Right lobe of liver (tissue), 6 donors: ENCODE results near the gene NKX2-8. TPM values are rescaled to one million over a fixed set of nuclear protein-coding genes. Genes with fewer than 3 reads are reported as not detected.

Experiments
- ATAC-seq, 4 donors: fragments of 200-7000 bp; cut with Tn5 transposase; one replicate each; pipeline ENCODE4 v1.9.1; 2020; ENCODE audit warnings: mild to moderate bottlenecking in 4 of 4, moderate library complexity in 4 of 4
- DNase-seq, 3 donors: peaks; one replicate each; pipeline ENCODE4 v3.0.0-alpha.2; 2020
- H3K27ac ChIP-seq, 3 donors: fragments of 200-600 bp; one replicate each; pipeline ENCODE4 v1.8.0; 2022
- H3K27me3 ChIP-seq, 2 donors: fragments of 200-600 bp; one replicate each; pipeline ENCODE4 v1.8.0; 2022
- H3K36me3 ChIP-seq, 4 donors: fragments of 200-600 bp; sonication (generic) in 1 of 4; one replicate each; pipeline versions ENCODE4 v1.5.1 to v1.8.0; 2017 to 2022; ENCODE audit warnings: control low read depth in 1 of 4
- H3K4me1 ChIP-seq, 4 donors: fragments of 200-600 bp; sonication (generic) in 1 of 4; one replicate each; pipeline versions ENCODE4 v1.5.1 to v1.8.0; 2017 to 2022; ENCODE audit warnings: control low read depth in 1 of 4
- H3K4me3 ChIP-seq, 3 donors: fragments of 200-600 bp; one replicate each; pipeline ENCODE4 v1.8.0; 2022
- H3K9me3 ChIP-seq, 4 donors: fragments of 200-600 bp; sonication (generic) in 1 of 4; one replicate each; pipeline versions ENCODE4 v1.5.1 to v1.8.0; 2017 to 2022; ENCODE audit warnings: control low read depth in 1 of 4
- POLR2A ChIP-seq: fragments of 450-650 bp; IDR thresholded peaks from one replicate; pipeline ENCODE4 v1.6.1; 2017; ENCODE audit warnings: antibody characterized with exemption, mild to moderate bottlenecking
- WGBS: methylation state at CpG from one replicate; pipeline ENCODE4 v1.1.6; 2018; ENCODE audit warnings: low coverage, low lambda C conversion rate; ENCODE audit not compliant: insufficient coverage; ENCODE audit errors: missing lambda C conversion rate; 5-methylcytosine and 5-hydroxymethylcytosine counted together
- intact Hi-C, 2 donors: fragments of 100-400 bp; cut with DNase I; formaldehyde crosslinking; loops; one replicate each; pipeline versions ENCODE4 v1.11.2 to v1.14.1; 2022
- total RNA-seq, 6 experiments: library from RNA; depleted of rRNA in 2 of 6; stranded (reverse); fragments of >200 nt in 2 of 6; fragmentation: NEBNext Ultra II Directional in 3 of 6; extraction: Animal tissue kit (Norgen Biotek cat#: 25700) in 3 of 6; gene quantifications; one replicate each; pipeline versions ENCODE4 v1.1.0 to v1.2.4, GENCODE V29; 2016 to 2023
- TF ChIP-seq, protein P1 (sequence below), 4 donors: fragments of 200-600 bp in 3 of 4; fragments of 450-650 bp in 1 of 4; IDR thresholded peaks; one replicate each; pipeline versions ENCODE4 v1.5.1 to v1.8.0; 2016 to 2022; ENCODE audit warnings: antibody characterized with exemption in 4 of 4, mild to moderate bottlenecking in 2 of 4
- donor health status: DM: no; HTN: yes; CAD: no.
- donor health status: DM: no; HTN: no; CAD: no.
- donor health status: DM: no; HTN: no; CAD: no.
- donor health status: DM: no; HTN: yes; CAD: no.
- donor health status: DM: no; HTN: yes; CAD: no.

The NKX2-8 gene
- total RNA-seq, 6 experiments from 2014 or later, result not detected

DNA sequence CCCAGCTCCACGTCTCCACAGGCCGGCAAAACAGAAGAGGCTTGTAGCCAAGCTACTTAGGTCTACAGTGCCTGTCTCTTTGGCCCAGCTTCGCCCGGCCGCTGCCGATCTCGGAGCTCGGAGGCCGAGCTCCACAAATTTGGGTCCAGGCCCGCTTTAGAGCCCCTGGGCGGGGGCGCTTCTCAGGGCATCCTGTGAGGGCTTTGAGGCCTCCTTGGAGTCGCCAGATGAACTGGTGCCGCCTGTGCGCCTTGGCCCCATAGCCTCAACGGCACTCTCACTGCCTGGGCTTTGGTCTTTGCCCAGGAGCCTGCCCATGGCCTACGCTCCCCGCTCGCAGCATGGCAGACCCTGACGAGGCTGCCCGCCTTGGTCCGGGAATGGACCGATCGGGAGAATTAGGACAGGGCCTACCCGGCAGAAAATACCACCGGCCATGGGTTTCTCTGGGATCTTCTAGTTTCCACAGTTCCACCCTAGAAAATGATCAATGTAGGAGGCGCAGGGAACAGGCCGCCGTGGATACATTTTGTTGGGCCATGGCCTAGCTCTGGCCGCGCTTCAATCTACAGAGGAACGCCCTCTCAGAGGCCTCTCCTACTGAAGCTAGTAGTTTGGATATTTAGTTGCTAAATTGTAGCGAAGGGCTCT, 953 bp upstream of the NKX2-8 start:
- Histone ChIP-seq H3K27ac (no peak overlapping the region), H3K27me3 (peaks cover 7 to 15% of the 10 kb centered on the region in 2 donors), H3K36me3 (no peaks in the 10 kb centered on the region), H3K4me3 (no peak overlapping the region), H3K9me3 (no peaks in the 10 kb centered on the region), H3K4me1 (peaks cover 0 to 10% (median 0%) of the 10 kb centered on the region in 4 donors)
- TF ChIP-seq, protein P1, sequence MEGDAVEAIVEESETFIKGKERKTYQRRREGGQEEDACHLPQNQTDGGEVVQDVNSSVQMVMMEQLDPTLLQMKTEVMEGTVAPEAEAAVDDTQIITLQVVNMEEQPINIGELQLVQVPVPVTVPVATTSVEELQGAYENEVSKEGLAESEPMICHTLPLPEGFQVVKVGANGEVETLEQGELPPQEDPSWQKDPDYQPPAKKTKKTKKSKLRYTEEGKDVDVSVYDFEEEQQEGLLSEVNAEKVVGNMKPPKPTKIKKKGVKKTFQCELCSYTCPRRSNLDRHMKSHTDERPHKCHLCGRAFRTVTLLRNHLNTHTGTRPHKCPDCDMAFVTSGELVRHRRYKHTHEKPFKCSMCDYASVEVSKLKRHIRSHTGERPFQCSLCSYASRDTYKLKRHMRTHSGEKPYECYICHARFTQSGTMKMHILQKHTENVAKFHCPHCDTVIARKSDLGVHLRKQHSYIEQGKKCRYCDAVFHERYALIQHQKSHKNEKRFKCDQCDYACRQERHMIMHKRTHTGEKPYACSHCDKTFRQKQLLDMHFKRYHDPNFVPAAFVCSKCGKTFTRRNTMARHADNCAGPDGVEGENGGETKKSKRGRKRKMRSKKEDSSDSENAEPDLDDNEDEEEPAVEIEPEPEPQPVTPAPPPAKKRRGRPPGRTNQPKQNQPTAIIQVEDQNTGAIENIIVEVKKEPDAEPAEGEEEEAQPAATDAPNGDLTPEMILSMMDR (IDR thresholded peaks at IDR 0.05), result no peak
- TF ChIP-seq POLR2A, result no peak
- 56% methylated on average over 13 of the region's 33 CpGs for WGBS
- intact Hi-C loops, result no loop called here
- DNase-seq (no peak), ATAC-seq (no peak)

DNA sequence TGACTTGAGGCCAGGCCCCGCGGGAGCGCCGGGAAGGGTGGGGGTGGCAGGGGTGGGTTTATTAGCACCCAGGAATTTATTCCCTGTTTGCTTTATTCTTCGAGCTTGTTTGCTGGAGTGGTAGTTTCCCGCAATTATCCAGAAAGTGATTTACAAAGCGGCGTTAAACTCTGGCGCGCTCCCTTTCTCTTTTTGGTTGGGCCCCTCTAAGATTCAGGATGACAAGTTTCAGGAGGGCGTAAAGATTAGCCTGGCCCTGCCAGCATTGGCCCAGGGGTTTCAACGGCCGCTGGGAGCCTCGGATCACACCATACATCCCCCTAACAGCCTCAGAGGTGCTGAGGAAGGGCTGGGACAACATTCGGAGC, 444 bp upstream of the NKX2-8 start:
- Histone ChIP-seq H3K27me3 (peaks cover 7 to 15% of the 10 kb centered on the region in 2 donors), H3K9me3 (no peaks in the 10 kb centered on the region), H3K36me3 (no peaks in the 10 kb centered on the region), H3K4me1 (peaks cover 0 to 10% (median 0%) of the 10 kb centered on the region in 4 donors), H3K27ac (no peak overlapping the region), H3K4me3 (no peak overlapping the region)
- 40% methylated on average over 1 of the region's 15 CpGs for WGBS
- DNase-seq (no peak), ATAC-seq (no peak)
- TF ChIP-seq POLR2A, result no peak
- TF ChIP-seq, protein P1 (IDR thresholded peaks at IDR 0.05), result no peak
- intact Hi-C loops, result no loop called here

DNA sequence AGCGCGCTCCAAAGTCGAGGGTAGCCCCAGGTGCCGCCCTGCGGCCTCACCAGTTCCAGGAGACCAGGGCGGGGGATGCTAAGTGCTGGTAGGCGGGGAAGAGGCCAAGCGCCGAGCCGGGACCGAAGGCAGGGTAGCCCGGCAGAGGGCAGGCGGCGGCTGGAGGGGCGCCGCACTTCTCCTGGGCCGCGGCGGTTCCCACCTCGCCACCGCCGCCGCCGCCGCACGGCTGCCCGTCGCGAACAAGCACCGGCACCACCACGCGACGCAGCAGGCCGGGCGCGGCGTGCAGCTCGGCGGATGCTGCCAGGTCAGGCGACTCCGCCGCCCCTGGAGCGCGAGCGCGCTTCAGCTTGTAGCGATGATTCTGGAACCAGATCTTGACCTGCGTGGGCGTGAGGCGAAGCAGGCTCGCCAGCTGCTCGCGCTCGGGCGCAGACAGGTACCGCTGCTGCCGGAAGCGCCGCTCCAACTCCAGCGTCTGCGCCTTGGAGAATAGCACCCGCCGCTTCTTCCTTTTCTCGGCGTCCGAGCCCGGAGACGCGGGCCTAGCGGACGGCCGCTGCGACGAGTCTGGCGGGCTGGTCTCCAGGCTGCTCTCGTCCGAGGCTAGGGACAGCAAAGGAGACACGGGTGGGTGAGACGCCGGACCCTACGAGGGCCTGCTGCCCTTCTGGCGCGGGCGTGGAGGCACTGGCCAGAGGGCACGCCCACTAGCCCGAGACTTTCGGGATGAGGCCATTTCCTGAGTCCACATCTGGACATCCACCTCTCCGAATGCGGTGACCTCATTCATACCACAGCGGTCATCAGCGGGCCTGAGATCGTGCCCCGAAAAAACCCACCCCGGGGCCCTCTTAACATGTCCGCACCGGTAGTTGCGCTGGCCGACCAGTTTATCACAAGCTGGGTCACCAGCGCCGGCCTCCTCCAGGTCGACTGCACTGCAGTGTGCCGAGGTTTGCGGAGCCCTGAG, 1.3 kb downstream of the NKX2-8 start:
- DNase-seq (no peak), ATAC-seq (peak; percentile 17 to 59 (median 29))
- Histone ChIP-seq H3K27ac (no peak overlapping the region), H3K4me3 (peak overlapping the region in 2 of 3 donors; percentile 9 to 31), H3K27me3 (peaks cover 7 to 15% of the 10 kb centered on the region in 2 donors), H3K9me3 (no peaks in the 10 kb centered on the region), H3K4me1 (peaks cover 0 to 10% (median 0%) of the 10 kb centered on the region in 4 donors), H3K36me3 (no peaks in the 10 kb centered on the region)
- WGBS, result 2% methylated on average over 24 of the region's 103 CpGs
- intact Hi-C loops, result no loop called here
- TF ChIP-seq, protein P1 (IDR thresholded peaks at IDR 0.05), result no peak
- TF ChIP-seq POLR2A, result no peak

DNA sequence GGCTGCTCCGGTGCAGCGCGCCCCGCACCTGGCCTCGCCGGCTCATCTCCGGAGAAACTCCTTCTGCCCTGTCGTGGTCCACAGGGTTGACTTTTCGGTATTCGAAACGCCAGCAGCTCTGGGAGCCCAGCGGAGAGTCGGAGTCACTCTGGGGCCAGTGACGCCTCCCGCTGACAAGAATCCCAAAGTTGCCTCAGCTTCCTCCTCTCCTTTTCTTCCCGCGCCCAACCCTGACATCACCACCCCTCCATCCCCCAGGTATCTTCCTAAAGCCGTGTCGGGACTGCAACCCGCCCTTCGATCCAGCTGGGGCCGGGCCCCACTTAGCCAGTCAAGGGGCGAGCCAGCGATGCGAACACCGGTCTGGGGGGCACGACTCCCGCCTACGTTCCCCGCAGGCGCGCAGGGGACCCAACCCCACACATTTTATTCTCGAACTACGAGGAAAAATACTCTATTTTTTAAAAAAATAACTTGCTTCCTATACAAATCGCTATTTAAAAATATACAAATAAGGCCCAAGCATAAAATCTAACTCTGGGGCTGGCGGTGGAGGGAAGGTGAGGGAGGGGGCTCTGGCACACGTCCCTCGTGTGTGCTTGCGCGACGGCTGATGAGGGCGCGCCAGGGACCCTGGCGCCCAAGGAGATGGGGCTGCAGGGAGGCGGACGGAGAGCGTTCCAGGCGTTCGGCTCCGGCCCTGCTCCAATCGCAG, 2.1 kb downstream of the NKX2-8 start:
- intact Hi-C loops, result no loop called here
- WGBS, result 30% methylated on average over 24 of the region's 51 CpGs
- Histone ChIP-seq H3K27ac (no peak overlapping the region), H3K9me3 (no peaks in the 10 kb centered on the region), H3K27me3 (peaks cover 7 to 15% of the 10 kb centered on the region in 2 donors), H3K4me1 (peaks cover 0 to 10% (median 0%) of the 10 kb centered on the region in 4 donors), H3K4me3 (no peak overlapping the region), H3K36me3 (no peaks in the 10 kb centered on the region)
- TF ChIP-seq, protein P1 (IDR thresholded peaks at IDR 0.05), result no peak
- no peak for TF ChIP-seq POLR2A
- ATAC-seq, result no peak
- no peak for DNase-seq
